ENCODE measurements around the gene MYO7A.
"Not testable (repeated sequence)": the region's sequence is repeated elsewhere in the genome, so short reads cannot be mapped to it uniquely, and the experiment has no call there.

The MYO7A gene

DNA sequence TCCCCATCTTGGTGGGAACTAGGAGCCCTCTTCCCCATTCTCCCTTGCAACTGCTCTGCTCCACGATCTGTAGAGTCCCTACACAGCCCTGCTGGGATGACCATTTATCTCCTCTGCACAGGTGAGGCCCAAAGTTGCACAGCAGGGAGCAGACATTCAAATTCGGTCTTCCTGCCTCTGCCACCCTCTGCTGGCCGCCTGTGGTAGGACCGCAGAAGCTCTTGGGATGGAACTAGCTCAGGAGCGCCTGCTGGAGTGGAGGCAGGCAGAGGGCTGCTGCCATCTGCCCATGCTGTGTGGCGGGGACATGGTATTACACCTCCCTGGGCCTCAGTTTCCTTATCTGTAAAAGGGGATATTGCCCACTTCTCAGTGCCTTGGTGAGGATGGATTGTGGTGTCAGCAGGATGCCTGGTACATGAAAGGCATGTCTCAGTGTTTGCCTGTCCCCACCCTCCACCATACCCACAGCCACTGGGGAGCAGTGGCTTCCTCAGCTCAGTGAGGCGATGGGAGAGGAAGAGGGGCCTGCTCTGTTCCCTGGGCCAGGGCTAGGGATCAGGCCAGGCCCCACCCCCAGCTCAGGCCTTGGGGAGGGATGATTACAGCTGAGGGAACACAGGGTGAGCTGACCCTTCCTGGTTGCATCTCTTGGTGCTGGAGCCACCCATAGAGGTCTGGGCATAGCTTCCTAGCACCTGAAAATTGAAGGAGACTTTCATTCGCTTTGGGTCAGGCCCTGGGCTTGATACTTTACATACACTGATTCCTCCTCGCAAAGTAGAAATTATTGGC is 36.7 kb upstream of the MYO7A start:
- intact Hi-C loops (cut with DNase I): loop anchor here (1.0 kb wide), 1 partner anchor 44 kb away; no protein-coding TSS in a partner anchor
- peak; percentile 65 to 96 (median 83) for DNase-seq

DNA sequence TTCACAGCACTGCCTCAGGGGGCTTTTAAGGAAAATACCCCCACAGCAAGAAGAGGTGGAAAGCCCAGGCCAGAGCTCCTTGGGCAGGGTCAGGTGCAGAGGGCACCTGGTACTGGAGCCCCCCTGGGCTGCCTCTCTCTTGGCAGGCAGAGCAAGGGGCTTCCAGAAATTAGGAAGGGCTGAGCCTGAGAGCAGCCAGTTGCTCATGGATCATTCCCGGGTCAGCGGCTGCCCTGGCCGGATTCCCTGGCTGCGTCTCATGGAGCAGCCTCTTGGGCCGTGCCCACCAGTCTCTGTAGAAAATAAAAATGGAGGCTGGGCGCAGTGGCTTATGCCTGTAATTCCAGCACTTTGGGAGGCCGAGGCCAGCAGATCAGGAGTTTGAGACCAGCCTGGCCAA is 35.7 kb upstream of the MYO7A start:
- intact Hi-C loops (cut with DNase I): no loop called here
- DNase-seq: peak in 4 of 10 donors; percentile 34 to 86 (median 77)

DNA sequence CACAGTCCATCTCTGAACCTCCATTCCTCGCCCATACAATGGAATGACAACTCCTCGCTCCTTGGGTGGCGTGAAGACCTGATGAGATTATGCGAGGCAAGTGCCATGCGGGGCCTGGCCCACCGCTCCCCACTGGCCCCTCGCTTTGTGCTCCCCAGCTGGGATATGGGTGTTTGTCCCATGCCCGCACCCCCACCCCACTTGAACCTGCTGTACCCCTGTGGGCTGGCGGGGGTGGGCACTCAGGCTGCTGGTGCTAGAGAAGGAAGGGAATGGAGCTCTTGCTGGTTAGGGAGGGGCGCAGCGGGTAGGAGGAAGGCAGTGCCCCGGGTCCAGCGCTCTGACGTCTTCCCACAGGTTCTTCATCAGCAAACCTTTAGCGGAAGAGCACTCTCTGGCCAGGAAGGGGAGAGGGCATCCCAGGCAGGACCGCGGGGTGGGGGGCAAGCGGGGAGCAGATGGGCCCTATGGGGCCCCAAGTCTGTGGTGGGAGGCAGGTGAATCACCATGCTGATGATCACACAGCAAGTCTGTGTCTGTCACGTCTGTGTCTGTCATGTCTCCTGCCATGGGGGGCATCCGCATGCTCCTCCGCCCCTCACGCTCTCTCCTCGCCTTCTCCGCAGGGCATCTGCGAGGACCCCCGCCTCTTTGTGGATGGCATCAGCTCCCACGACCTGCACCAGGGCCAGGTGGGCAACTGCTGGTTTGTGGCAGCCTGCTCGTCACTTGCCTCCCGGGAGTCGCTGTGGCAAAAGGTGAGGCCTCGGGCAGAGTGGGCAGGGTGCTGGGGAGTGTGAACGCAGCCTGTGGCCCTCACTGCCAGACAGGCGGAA is 34.8 kb upstream of the MYO7A start:
- DNase-seq: peak in 4 of 10 donors; percentile 13 to 85 (median 69)
- intact Hi-C loops (cut with DNase I): no loop called here

DNA sequence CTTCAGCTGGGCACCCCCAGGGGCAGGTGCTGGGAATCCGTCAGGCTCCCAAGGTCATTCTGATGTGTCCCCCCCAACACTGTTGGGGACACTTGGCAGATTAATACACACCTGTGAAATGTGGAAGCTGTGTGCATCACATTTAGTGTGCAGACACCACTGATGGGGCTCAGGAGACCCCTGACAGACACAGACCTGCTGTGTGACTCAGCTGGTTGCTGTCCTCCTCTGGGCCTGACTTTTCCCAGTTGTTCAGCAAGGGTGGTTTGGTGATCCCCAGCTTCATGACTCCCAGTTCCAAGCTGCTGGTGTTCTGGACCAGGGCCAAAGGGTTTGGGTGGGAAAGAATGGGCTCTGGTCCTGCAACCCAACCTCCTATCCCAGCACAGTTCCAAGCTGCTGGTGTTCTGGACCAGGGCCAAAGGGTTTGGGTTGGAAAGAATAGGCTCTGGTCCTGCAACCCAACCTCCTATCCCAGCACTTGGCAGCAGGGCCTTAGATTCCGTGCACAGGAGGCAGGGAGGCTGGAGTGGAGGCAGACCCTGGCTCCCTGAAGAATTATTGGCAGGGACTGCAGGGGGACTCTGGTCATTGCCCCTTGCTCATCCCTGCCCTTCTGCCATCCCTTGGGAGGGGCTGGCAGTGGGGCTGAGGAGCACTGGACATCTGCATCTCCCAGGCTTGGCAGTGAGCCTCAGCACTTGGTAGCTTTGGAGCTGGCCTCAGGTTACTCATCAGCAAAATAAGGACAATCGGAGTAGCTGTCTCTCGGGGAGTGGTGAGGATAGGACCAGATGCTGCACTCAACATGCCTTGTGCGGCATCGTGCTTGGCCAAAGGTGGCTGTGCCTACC is 33.8 kb upstream of the MYO7A start:
- DNase-seq: peak in 4 of 10 donors; percentile 15 to 74 (median 55)
- intact Hi-C loops (cut with DNase I): no loop called here

DNA sequence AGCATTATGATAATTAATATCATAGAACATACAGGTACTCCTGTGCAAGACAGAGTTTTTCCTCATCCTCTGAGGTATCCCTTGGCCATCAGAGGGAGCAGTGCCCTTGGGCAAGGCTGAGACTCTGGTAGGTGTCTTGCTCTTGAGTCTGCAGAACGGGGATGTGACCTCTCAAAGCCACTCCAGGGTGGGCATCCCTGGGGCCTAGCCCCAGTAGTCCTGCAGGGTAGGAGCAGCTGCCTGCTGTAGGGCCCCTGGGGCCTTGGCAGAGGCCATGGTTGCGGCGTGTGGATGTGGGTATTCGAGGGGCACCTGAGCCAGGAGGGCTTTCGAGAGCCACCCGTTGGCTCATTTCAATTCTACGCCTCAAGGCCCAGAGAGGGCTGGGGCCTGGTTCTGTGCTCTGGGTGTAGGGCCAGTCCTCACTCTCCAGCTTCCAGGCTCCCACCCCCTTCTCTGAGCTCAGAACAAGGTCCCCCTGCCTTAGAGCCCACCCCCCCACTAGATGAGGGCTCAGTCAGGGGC is 33.1 kb upstream of the MYO7A start:
- intact Hi-C loops (cut with DNase I): no loop called here
- DNase-seq: peak in 4 of 10 donors; percentile 2 to 80 (median 38)

DNA sequence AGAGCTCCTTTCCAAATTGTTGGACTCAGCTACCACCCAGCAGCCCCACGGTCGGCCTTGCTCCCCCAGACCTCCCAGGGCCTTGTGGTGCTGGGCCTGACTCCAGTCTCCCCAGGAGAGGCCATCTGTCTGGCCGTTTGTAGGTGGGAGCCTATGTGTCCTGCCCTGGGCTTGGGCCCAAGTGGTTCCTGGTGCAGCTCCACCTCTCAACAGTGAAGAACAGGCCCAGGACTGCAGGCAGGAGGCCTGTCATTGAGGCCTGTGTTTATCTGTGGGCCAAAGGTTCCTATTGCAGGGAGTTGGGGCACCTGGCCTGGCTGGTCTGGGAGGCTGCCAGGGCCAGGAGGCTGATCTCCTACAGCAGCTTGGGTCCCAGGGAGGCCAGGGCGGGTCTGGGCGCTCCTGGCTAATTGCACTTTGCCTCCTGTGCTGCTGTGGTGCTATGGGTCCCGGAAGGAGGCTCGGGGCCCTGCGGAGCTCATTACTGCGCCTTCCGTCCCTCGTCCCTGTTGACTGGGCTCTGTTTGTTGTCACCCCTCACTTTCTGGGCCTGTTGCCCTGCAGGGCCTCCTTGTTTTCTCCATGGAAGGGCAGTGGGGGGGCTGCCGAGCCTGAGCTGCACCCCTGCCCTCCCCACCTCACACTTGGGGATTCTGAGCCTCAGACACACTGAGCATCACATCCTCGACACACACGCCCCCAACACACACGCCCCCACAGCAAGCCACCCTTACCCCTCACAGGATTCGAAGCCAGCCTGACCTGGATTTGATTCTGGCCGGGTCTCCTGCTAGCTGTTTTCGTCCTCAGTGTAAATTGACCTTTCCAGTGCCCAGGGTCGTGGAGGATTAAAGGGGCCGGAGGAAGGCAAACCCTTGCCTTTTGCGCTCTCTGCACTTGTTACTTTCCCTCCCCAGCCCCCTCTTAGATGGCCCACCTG is 32.2 kb upstream of the MYO7A start:
- DNase-seq: peak in 4 of 10 donors; percentile 10 to 78 (median 64)

DNA sequence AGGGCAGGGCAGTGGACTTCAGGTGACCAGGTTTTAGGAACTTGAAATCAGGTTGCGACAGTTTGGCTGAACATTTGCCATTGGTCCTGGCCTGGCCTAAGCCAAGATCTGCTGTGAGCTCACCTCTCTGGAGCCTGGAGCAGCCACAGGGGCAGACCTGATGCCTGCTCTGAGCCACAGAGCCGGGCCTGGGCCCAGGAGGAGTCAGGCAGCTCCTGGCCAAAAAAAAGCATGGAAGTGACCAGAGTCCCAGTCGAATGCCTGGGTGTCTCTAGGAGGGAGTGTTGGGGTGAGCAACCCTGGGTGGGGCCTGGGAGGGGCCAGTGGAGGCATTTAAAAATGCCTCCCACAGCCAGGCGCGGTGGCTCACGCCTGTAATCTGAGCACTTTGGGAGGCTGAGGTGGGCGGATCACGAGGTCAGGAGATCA is 31.4 kb upstream of the MYO7A start:
- peak in 4 of 10 donors; percentile 10 to 59 (median 38) for DNase-seq
- intact Hi-C loops (cut with DNase I): no loop called here

More for the DNA sequence above, 32.2 kb upstream of the MYO7A start:
- intact Hi-C loops (cut with DNase I): no loop called here

DNA sequence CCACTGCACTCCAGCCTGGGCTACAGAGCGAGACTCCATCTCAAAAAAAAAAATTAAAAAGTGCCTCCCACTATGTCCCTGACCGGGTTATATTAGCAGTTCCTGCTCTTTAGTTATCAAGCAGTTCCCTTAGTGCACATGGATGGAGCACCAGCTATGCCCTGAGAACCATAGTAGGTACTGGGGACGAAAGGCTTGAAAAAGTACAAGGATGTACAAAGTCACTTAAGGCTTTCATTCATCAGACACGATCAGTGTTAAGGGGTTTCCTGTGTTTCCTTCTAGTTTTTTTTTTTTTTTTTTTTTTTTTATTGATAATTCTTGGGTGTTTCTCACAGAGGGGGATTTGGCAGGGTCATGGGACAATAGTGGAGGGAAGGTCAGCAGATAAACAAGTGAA is 30.9 kb upstream of the MYO7A start:
- DNase-seq; intact Hi-C loops (cut with DNase I): not testable (repeated sequence)

DNA sequence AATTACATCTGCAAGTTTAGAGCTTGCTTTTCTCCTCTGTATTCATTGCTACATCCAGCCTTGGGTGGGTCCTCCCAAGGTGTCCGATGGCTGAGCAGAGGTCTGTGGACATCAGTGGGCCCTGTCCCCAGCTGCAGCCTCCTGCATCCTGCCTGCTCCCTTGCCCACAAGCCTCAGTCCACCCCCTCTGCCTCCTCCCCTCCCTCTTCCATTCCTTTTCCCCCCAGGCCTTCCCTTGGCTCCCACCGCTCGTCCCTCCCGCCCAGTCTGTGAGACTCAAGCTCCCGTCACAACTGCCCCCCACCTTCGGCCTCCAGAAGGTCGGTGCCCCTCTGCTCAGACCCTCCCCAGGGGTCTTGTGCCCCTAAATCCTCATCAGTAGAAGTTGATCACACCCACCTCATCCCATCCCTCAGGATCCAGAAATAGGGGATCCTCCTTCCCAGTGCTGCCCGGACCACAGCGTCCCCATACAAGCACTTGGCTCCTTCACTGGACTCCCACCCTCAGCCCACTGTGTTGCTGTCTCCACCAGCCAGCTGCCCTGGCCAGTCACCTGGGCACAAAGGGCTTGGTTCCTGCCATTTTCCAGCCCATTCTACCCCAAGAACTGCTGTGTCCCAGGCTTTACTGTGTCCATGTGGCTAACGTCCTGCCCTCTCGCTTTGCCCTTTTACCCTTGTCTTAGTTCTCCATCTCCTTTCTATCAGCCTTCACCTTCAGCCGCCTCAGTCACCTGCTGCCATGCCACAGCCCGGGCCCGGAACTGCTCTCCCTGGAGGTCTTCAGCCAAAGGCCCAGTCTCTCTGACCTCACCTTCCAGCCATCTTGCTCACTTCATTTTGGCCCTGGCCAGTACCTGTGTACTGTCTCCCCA is 27.6 kb upstream of the MYO7A start:
- peak in 5 of 10 donors; percentile 0 to 69 (median 44) for DNase-seq
- intact Hi-C loops (cut with DNase I): no loop called here

DNA sequence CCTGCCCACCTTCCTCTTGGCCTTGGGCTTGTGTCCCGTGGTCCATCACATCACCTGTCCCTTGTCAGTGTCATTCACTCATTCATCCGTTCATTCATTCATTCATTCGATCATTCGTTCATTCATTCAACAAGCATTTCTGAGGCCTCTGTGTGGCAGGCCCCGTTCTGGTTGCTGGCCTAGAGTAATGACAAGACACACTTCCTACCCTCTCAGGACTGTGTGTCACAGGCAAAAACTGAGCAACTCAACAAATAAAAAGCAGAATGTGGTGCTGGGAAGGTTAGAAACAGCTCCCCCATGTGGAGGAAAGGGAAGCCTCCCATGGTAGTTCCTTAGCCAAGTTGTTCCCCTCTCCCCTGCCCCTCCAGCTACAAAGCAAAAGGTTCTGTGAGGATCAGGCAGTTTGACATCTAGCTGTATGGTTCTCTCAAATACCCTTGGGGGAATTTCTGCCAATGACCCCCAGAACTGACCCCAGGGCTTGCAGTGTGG is 27.0 kb upstream of the MYO7A start:
- peak in 1 of 10 donors; percentile 11 for DNase-seq
- intact Hi-C loops (cut with DNase I): no loop called here

DNA sequence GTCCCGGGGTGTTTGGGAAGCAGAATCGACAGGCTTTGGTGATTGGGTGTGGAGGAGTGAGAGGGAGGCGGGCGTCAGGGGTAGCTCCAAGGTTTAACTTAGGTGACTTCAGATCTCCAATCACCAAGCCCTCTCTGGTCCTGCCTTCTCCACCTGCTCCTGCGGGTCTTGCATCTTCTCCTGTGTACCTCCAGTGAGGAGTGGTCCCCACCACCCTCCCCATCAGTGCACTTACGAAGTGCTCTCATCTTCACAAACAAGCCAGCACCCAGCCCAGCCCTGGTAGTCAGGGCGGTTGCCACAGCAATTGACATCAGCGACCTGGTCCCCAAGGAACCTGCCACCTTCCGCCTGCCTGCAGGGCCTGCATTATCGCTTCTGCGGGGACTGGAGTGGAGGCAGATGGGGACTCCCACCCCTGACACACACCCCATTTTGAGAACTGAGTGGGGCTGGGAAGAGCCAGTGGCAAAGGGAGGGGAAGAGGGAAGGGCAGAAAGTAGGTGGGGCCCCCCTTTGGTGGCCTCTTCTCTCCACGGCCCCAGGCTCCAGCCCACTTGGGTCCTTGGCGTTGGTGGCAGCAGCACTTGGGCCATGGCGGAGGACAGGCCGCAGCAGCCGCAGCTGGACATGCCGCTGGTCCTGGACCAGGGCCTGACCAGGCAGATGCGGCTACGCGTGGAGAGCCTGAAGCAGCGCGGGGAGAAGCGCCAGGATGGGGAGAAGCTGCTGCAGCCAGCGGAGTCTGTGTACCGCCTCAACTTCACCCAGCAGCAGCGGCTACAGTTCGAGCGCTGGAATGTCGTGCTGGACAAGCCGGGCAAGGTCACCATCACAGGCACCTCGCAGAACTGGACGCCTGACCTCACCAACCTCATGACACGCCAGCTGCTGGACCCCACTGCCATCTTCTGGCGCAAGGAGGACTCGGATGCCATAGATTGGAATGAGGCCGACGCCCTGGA is 25.5 kb upstream of the MYO7A start, which contains the start of gene OMP:
TSS of gene OMP (plus strand) at position 595 of the 965 bp plus-strand sequence. CDS start at position 595, 0 bp downstream.
- DNase-seq: peak in 3 of 10 donors; percentile 49 to 82 (median 77)
- intact Hi-C loops (cut with DNase I): no loop called here

DNA sequence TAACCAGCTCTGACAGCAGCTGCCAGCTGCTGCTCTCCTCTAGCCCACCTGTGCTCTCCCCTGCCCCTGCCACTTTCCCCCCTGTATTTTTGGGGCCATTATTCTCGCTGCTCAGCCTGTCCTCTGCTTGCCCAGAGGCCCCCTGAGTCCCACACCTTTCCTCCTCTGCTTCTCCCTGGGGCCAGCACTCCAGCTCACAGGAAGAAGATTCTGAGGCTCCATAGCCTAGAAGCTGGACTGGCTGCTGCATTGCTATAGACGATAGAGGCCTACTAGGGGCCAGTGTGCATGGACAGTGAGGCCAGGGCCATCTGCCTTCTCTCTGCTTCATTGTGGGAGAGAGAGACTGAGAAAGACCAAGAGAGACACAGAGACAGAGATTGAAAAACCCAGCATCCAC is 24.7 kb upstream of the MYO7A start:
- peak in 1 of 10 donors; percentile 43 for DNase-seq
- intact Hi-C loops (cut with DNase I): no loop called here

DNA sequence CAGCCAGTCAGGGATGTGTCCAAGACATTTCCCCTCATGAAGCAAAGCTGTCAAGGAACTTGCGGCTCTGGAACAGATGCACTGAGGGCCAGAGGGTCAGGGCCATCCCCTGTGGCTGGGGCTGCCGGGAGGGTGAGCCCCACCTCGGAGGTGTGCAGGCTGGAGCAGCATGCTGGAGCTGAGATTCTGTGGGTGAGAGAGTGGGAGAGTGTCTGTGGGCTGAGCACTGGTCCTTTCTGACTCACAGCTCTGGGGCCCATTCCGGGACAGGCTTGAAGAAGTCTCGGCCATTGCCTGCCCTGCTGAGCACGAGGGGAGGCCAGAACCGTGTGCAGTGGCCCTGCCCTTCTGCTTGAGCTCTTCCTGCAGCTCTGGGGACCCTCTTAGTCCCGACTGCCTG is 23.3 kb upstream of the MYO7A start:
- no peak for DNase-seq

DNA sequence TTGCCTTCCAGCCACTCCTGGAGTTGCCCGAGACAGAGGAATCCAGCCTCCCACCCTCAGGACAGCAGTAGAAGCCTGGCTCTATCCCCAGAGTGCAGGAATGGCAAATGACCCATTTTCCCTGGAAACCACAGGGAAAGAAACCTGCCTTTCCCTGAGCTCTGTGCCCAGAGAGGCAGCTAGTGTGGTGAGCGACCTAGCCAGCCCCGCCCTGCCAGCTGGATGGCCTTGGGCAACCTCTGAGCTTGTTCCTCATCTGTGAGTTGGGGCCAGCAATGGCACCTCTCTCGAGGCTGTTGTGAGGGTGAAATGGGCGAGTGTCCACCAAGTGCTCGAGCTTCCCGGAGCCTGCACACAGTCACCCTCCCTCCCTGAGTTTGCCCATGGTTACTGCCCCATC is 21.7 kb upstream of the MYO7A start:
- intact Hi-C loops (cut with DNase I): no loop called here
- peak in 3 of 10 donors; percentile 21 to 37 (median 32) for DNase-seq

More for the DNA sequence above, 23.3 kb upstream of the MYO7A start:
- intact Hi-C loops (cut with DNase I): no loop called here

DNA sequence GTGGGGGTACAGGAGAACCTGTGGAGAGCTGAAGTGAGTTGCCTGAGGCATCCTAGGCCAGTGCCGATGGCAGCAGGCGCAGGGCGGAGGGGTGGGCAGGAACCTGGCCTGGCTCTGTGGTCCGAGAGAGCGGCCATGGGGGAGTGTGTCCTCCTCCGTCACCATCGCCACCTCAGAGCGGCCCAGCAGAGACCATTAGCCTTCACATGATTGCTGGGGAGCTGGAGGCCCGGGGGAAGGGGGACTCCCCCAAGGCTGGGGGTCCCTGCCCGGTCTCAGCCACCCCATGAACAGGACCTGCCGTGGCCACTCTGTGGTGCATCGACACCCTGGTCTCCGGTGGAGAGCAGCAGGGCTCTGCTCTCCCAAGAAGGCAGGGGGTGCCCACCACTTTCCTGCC is 21.3 kb upstream of the MYO7A start:
- intact Hi-C loops (cut with DNase I): no loop called here
- no peak for DNase-seq

DNA sequence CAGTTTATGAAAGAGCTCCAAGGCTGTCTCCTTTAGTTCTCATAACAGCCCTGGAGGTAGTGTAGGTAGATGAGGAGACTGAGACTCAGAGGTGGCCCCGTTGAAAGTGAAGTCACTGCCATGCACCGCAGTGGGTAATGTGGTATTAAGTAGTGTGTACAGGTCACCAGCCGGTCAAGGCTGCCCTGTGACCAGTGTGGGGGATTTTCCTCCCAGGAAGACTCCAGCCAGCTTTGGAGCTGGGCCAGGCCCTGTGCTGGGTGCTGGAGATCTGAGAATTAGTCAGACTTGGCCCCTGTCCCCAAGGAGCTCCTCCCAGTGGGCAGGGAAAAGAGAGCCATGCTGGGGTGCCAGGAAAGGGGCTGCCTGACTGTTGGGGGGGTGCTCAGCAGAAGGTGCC is 20.1 kb upstream of the MYO7A start:
- DNase-seq: peak in 1 of 10 donors; percentile 36
- intact Hi-C loops (cut with DNase I): no loop called here
